DMS114 treated with DMSO at 0.1 percent for 48 hours (cell line): Measurements from ENCODE around the gene LLGL2.

Source experiments
- DNase-seq: peaks from one replicate; lab custom pipeline; 2025; ENCODE audit not compliant: unreplicated experiment; lab: John Stamatoyannopoulos, UW

The LLGL2 gene

DNA sequence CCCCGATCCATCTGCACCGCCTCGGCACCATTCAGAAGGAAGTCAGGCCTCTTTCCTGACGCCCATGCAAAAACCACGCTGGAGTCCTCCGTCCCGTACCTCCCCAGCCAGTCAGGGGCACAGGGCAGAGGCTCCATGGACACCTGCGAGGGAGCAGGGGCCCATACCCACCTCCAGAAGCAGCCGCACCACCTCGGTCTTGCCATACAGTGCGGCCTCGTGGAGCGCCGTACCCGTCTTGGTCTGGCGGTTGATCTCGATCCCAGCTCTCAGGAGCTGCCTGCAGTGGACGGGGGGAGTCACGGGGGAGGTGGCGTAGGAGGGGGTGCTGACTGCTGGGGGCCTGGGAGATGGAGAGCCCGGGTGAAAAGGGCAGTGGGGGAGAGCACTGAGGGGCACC is 19.4 kb upstream of the LLGL2 start:
- DNase-seq, result no peak

GRCh38 chr17:75506888-75507287 is 18.6 kb upstream of the LLGL2 start:
- DNase-seq, result no peak

DNA sequence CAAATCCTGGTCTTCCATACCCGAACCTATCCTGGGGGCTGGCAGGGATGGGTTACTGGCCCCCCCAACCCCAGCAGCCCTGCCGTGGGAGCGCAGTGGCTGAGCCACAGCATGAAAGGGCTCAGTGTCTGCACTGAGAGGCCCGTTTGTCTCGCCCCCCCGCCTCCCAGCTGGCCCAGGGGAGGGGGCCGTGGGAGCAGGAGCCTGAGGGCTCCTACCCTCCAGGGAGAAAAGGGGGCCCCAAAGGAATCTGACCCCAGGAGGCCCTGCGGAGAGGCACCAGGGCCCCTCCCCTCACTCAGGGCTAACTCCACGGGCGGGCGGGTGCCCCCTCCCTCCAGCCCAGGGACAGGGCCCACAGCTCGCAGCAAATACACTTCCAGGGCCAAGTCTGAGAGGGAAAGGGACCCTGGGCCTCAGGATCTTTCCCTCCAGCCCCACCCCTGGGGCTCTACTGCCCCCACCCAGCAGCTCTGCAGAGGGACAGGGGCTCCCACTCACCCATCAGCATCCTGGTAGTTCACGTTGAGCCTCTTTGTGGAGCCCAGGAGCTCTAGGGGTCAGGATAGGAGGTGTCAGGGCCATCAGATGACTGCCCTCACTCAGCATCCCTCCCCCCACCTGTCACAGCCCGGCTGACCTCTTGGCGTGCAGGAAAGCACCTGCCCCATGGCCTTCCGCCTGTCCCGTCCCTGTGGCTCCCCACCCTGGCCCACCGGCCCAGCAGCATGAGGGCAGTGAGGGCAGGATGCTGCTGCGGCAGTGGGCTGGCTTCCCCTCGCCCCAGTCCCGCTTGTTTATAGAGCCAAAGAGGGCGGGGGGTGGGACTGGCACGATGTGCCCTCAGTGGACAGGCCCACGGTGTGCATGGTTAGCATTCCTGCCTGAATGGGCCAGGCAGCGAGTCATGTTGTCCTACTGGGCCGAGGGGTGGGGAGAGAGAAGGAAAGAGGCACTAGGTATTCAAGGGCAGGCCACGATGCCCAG is 17.5 kb upstream of the LLGL2 start:
- no peak for DNase-seq

DNA sequence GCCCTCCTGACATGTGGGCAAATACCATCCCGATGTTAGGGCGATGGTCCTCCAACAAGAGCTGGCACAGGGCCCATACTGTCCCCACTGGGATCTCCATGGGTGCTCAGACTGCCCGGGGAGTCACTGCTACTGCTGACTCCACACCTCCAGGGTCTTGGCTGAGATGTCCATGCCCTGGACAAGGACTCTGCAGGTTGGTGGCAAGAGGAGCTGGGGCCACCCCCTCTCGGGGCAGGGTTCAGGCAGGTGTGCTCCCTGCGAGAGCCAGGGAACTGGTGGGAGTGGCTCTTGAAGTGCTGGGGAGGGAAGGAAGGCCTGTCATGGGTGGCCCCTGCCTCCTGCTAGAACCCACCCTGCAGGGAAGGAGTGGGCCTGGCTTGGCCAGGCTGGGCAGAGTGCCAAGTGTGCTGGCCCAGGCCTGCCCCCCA is 16.6 kb upstream of the LLGL2 start:
- no peak for DNase-seq

- DNase-seq, result no peak
These were observed 15.8 kb upstream of the LLGL2 start for GRCh38 chr17:75509528-75510258.

GRCh38 chr17:75511270-75511609 is 14.3 kb upstream of the LLGL2 start:
- DNase-seq, result no peak

- no peak for DNase-seq
These were observed 13.6 kb upstream of the LLGL2 start for GRCh38 chr17:75511610-75512575.

DNA sequence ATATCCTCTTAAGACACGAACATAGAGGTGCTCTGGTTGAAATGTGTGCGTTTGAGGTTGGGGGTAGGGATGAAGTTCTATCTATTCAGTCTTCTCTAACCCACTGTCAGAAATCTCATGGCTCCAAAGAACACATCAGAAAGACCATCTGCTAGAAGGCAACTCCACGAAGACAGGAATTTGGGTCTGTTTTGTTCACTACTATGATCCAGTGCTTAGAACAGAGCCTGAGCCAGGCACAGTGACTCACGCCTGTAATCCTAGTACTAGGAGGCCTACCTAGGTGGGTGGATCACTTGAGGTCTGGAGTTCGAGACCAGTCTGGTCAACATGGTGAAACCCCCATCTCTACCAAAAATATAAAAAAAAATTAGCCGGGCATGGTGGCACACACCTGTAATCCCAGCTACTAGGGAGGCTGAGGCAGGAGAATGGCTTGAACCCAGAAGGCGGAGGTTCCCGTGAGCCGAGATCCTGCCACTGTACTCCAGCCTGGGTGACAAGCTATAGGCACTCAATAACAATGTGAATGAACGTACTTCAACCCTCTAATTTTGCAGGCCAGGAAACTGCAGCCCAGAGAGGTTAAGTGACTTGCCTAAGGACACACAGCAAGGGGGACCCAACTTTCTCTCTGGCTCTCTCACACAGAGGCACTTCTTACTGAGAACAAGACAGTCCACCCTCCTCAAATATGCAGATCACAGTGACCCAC is 12.4 kb upstream of the LLGL2 start:
- no peak for DNase-seq

- no peak for DNase-seq
These were observed 11.9 kb upstream of the LLGL2 start for GRCh38 chr17:75513641-75514000.

- no peak for DNase-seq
These were observed 11.1 kb upstream of the LLGL2 start for GRCh38 chr17:75514299-75514918.

DNA sequence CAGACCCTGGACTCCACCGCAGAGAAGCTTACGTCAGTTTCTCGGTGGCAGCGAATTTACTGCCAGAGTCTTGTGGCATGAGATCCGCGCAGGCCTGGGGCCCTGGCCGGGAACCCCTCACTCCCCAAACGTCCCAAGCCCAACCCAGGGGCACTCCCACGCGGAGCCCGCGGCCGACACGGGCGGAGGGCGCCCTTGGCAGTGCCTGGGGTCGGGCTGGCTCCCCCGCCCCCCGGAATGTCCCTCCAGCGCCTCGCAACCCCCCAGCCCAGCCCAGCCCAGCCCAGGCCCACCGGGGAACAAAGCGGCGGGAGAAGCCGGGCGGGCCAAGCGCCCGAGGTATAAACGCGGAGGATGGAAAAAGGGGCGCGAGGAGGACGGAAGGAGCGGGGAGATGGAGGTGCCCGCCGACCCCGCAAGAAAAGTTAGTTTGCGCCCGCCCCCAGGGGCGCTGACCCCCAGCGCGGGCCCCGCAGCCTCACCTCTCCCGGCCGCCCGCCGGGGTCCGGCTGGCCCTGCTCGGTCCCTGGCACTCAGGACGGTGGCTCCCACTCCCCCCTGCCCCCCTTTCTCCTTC is 10.5 kb upstream of the LLGL2 start:
- DNase-seq, result no peak

- peak; percentile 75 for DNase-seq
These were observed 9.8 kb upstream of the LLGL2 start, which contains the start of gene CASKIN2 for GRCh38 chr17:75515496-75516254. CASKIN2 (minus strand) TSS chr17:75515537; CDS start chr17:75513804, 1,733 bp downstream.

DNA sequence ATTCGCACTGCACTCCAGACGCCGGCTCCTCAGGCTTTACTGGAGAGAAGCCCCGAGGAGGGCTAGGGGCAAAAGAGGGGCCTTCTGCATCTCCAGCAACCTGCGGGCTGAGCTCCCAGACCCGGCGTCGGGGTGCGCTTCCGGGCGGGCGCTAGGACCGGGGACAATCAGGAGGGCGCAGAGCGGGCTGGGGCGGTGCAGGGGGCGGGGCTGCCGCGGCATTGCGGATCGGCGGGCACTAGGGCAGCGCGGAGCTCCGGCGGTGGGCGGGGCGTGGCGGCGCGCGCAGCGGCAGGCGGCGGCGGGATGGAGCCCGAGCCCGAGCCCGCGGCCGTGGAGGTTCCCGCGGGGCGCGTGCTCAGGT is 9.3 kb upstream of the LLGL2 start, which contains the start of gene TSEN54:
Gene TSEN54 (plus strand): TSS at position 274 of the 364 bp plus-strand sequence. CDS start 33 bp downstream, at position 307.
- peak; percentile 69 for DNase-seq

- DNase-seq, result no peak
These were observed 8.7 kb upstream of the LLGL2 start for GRCh38 chr17:75516619-75517296.

GRCh38 chr17:75517297-75517865 is 8.1 kb upstream of the LLGL2 start:
- DNase-seq, result no peak

DNA sequence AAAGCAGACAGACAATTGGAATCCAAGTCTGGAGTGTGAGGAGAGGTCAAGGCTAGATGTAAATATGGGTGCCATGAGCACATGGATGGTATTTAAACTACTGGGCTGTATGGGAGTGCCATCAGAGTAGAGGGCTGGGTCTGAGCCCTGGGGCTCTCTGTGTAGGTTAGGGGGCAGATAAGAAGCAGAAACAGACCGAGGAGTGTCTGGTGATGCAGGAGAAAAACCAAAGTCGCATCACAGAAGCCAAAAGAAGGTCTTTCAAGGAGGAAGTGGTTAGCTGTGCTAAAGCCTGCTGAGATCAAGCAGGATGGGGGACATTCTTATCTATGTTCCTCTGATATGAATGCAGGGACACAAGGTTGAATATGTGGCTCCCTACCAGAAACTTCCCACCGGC is 7.3 kb upstream of the LLGL2 start:
- no peak for DNase-seq

- DNase-seq, result no peak
These were observed 6.4 kb upstream of the LLGL2 start for GRCh38 chr17:75518983-75519537.
